Lung microvascular endothelial cell (primary cell): ENCODE results near the gene USP47. TPM values are rescaled to one million over a fixed set of nuclear protein-coding genes. Genes with fewer than 3 reads are reported as not detected.
A peak's percentile ranks its signal among the peaks of the same experiment; 100 is the strongest.

Experiments used
- DNase-seq, 2 donors: peaks; one replicate each; pipeline versions ENCODE4 v3.0.0 to v3.0.0-alpha.2; 2010; ENCODE audit warnings: low read depth in 2 of 2
- total RNA-seq: library from RNA; depleted of rRNA; stranded (reverse); fragments of >200 nt; gene quantifications from 2 replicates; pipeline ENCODE4 v1.2.1, GENCODE V29; 2014

Gene USP47
- total RNA-seq, 1 donor from 2014 or later: 59.1 TPM

- no peak for DNase-seq
Observed at GRCh38 chr11:11864332-11864731, 22.6 kb downstream of the USP47 start.

GRCh38 chr11:11864803-11865202 is 23.0 kb downstream of the USP47 start:
- DNase-seq: no peak

- no peak for DNase-seq
Observed at GRCh38 chr11:11865449-11865848, 23.7 kb downstream of the USP47 start.

GRCh38 chr11:11866203-11866602 is 24.4 kb downstream of the USP47 start:
- DNase-seq: peak in 1 of 2 donors; percentile 11

GRCh38 chr11:11867720-11868119 is 25.9 kb downstream of the USP47 start:
- no peak for DNase-seq

GRCh38 chr11:11871991-11872401 is 30.2 kb downstream of the USP47 start:
- DNase-seq: no peak

GRCh38 chr11:11876458-11876857 is 34.7 kb downstream of the USP47 start:
- DNase-seq: peak in 1 of 2 donors; percentile 10

- DNase-seq: no peak
Observed at GRCh38 chr11:11880179-11880578, 38.4 kb downstream of the USP47 start.

- peak; percentile 38 to 69 for DNase-seq
Observed at GRCh38 chr11:11882539-11882938, 40.8 kb downstream of the USP47 start.

- no peak for DNase-seq
Observed at GRCh38 chr11:11884351-11884750, 42.6 kb downstream of the USP47 start.

GRCh38 chr11:11884774-11885481 is 43.2 kb downstream of the USP47 start:
- DNase-seq: no peak

- DNase-seq: no peak
Observed at GRCh38 chr11:11894486-11894885, 52.7 kb downstream of the USP47 start.

- DNase-seq: peak in 1 of 2 donors; percentile 3
Observed at GRCh38 chr11:11895672-11896071, 53.9 kb downstream of the USP47 start.

- peak in 1 of 2 donors; percentile 35 for DNase-seq
Observed at GRCh38 chr11:11898648-11899047, 56.9 kb downstream of the USP47 start.

- DNase-seq: no peak
Observed at GRCh38 chr11:11899401-11899800, 57.6 kb downstream of the USP47 start.

- no peak for DNase-seq
Observed at GRCh38 chr11:11901929-11902328, 60.2 kb downstream of the USP47 start.

- DNase-seq: no peak
Observed at GRCh38 chr11:11909727-11910126, 68.0 kb downstream of the USP47 start.

- no peak for DNase-seq
Observed at GRCh38 chr11:11910541-11910940, 68.8 kb downstream of the USP47 start.

GRCh38 chr11:11913395-11913794 is 71.6 kb downstream of the USP47 start:
- no peak for DNase-seq

- no peak for DNase-seq
Observed at GRCh38 chr11:11915625-11916024, 73.9 kb downstream of the USP47 start.

- no peak for DNase-seq
Observed at GRCh38 chr11:11916981-11917399, 75.2 kb downstream of the USP47 start.

GRCh38 chr11:11923828-11924227 is 82.1 kb downstream of the USP47 start:
- peak in 1 of 2 donors; percentile 4 for DNase-seq

- no peak for DNase-seq
Observed at GRCh38 chr11:11929920-11930319, 88.1 kb downstream of the USP47 start.
